ENCODE data around the gene HSFX2. TPM values are rescaled to one million over a fixed set of nuclear protein-coding genes. Genes with fewer than 3 reads are reported as not detected.

Gene HSFX2
- total and polyA plus RNA-seq, 2 of the 13 experiments (the other 11 are each of a cell fraction or from before 2014, with no cell fraction given), result 0.13 TPM; not detected in 1

- TF ChIP-seq ARID5B (CRISPR knock-in tag; IDR thresholded peaks at IDR 0.05), result no peak
Measured at GRCh38 chrX:149569770-149570169, 25.3 kb downstream of the HSFX2 start (continued).

DNA sequence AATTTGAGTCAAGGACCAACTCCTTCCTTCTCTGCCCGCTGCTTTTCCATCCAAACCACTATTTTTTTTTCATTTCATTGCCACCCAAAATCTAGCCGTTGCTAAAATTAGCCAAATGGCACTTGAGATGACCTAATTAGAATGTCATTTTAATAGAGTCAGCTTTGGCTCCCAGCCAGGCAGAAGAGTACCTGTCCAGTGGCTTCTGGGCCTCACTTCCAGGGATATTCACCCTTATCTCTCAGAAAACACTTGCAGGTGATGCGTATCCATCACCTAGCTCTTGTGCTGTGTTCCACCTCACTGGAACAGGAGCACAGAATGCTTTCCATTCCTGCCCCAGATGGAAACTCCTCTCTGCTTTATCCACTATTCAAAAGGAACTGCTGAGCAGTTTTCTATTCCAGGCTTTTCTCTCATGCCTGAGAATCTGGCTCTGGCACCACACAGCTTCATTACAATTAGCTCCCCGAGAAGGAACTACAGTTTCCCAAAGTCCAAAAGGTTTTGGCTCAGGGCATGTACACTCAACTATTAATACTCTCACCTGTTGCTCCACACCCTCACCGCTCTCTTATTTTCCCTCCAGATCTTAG is 26.3 kb downstream of the HSFX2 start:
- intact Hi-C loops (cut with micrococcal nuclease; ENCODE audit: unreplicated experiment) (no loop called here), in situ Hi-C loops (cut with HindIII; ENCODE audit: extremely low pct_ligation_motif_present, low pct_unique_long_range_greater_than_20kb) (no loop called here)
- POLR2A ChIA-PET, result no interaction called here
- FAIRE-seq, result no peak
- H3K4me3 ChIP-seq (replicated peaks in 1 of 3; ENCODE audit: insufficient read depth in 1 of 3, low read depth in 2 of 3, low read length in 3 of 3), result no peak overlapping the region
- H3K9me3 ChIP-seq (ENCODE audit: low read length), result no peaks in the 10 kb centered on the region
- TF ChIP-seq, protein P1, sequence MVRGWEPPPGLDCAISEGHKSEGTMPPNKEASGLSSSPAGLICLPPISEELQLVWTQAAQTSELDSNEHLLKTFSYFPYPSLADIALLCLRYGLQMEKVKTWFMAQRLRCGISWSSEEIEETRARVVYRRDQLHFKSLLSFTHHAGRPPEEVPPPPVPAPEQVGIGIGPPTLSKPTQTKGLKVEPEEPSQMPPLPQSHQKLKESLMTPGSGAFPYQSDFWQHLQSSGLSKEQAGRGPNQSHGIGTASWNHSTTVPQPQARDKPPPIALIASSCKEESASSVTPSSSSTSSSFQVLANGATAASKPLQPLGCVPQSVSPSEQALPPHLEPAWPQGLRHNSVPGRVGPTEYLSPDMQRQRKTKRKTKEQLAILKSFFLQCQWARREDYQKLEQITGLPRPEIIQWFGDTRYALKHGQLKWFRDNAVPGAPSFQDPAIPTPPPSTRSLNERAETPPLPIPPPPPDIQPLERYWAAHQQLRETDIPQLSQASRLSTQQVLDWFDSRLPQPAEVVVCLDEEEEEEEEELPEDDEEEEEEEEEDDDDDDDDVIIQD (CRISPR knock-in tag; IDR thresholded peaks at IDR 0.05; ENCODE audit: low read depth), result no peak
- TF ChIP-seq ZNF446 (CRISPR knock-in tag; IDR thresholded peaks at IDR 0.05) (no peak), ZNF282 (IDR thresholded peaks at IDR 0.05; ENCODE audit: partially characterized antibody) (no peak), SMYD3 (CRISPR knock-in tag; IDR thresholded peaks at IDR 0.05) (no peak)
- no peaks in the 10 kb centered on the region for H3K27me3 ChIP-seq (ENCODE audit: control insufficient read depth in 1 of 2, insufficient read depth in 2 of 2, low read length in 2 of 2)
- 23% methylated on average over 5 of the region's 5 CpGs for WGBS (ENCODE audit: low lambda C conversion rate)
- H3K4me1 ChIP-seq (ENCODE audit: insufficient read depth, low read length), result no peaks in the 10 kb centered on the region
- H3K79me2 ChIP-seq (ENCODE audit: insufficient read depth, low read length), result no peaks in the 10 kb centered on the region
- ATAC-seq, result no peak
- no peak for DNase-seq (ENCODE audit: low spot score)
- CTCF ChIA-PET (ENCODE audit: low intra/inter-chr PET ratio, low total read pairs), result no interaction called here
- H3K4me2 ChIP-seq (ENCODE audit: low read depth, low read length), result no peak overlapping the region
- H3K36me3 ChIP-seq (replicated peaks in 1 of 2; ENCODE audit: control insufficient read depth in 1 of 2, insufficient read depth in 2 of 2, low read length in 2 of 2), result no peaks in the 10 kb centered on the region
- no TSS peak for BruUV-seq (replicated peaks)
- no peak overlapping the region for H2AFZ ChIP-seq (ENCODE audit: low read length)
- H3K9ac ChIP-seq (ENCODE audit: insufficient read depth, low read depth, low read length), result no peak overlapping the region
- H3K27ac ChIP-seq (ENCODE audit: extremely low read length, insufficient read depth, low read length), result no peak overlapping the region
- H4K20me1 ChIP-seq (ENCODE audit: insufficient read depth, low read length), result no peaks in the 10 kb centered on the region
